ENCODE data around the gene PLPP2. TPM values are rescaled to one million over a fixed set of nuclear protein-coding genes. Genes with fewer than 3 reads are reported as not detected.

The PLPP2 gene
- polyA plus RNA-seq, 1 donor: 1.6 TPM

GRCh38 chr19:281156-281853, 9.9 kb downstream of the PLPP2 start:
- Histone ChIP-seq H3K27ac (ENCODE audit: low read length) (no peak overlapping the region), H3K36me3 (ENCODE audit: control insufficient read depth, insufficient read depth, low read length) (no peaks in the 10 kb centered on the region), H3K4me3 (ENCODE audit: low read length) (no peak overlapping the region), H3K4me1 (ENCODE audit: control insufficient read depth, insufficient read depth, low read length) (no peaks in the 10 kb centered on the region), H3K9me3 (ENCODE audit: control insufficient read depth, low read depth, low read length) (no peaks in the 10 kb centered on the region), H3K27me3 (ENCODE audit: control insufficient read depth, insufficient read depth, low read length) (peaks cover 7% of the 10 kb centered on the region)
- no CpG with 5 or more reads among the region's 16 CpGs for WGBS (ENCODE audit: insufficient coverage, low lambda C conversion rate)
- DNase-seq: no peak

- Histone ChIP-seq H3K27me3 (ENCODE audit: control insufficient read depth, insufficient read depth, low read length) (peaks cover 7% of the 10 kb centered on the region), H3K4me3 (ENCODE audit: low read length) (no peak overlapping the region), H3K4me1 (ENCODE audit: control insufficient read depth, insufficient read depth, low read length) (no peaks in the 10 kb centered on the region), H3K9me3 (ENCODE audit: control insufficient read depth, low read depth, low read length) (no peaks in the 10 kb centered on the region), H3K36me3 (ENCODE audit: control insufficient read depth, insufficient read depth, low read length) (no peaks in the 10 kb centered on the region), H3K27ac (ENCODE audit: low read length) (no peak overlapping the region)
- no CpG with 5 or more reads among the region's 12 CpGs for WGBS (ENCODE audit: insufficient coverage, low lambda C conversion rate)
- no peak for DNase-seq
Observed at GRCh38 chr19:280541-281009, 10.6 kb downstream of the PLPP2 start.

GRCh38 chr19:279656-280055, 11.5 kb downstream of the PLPP2 start:
- H3K36me3 ChIP-seq (ENCODE audit: control insufficient read depth, insufficient read depth, low read length): no peaks in the 10 kb centered on the region

GRCh38 chr19:279231-279630, 12.0 kb downstream of the PLPP2 start:
- no peak for DNase-seq
- Histone ChIP-seq H3K27ac (ENCODE audit: low read length) (no peak overlapping the region), H3K36me3 (ENCODE audit: control insufficient read depth, insufficient read depth, low read length) (no peaks in the 10 kb centered on the region), H3K4me3 (ENCODE audit: low read length) (no peak overlapping the region), H3K27me3 (ENCODE audit: control insufficient read depth, insufficient read depth, low read length) (peaks cover 7% of the 10 kb centered on the region), H3K9me3 (ENCODE audit: control insufficient read depth, low read depth, low read length) (no peaks in the 10 kb centered on the region), H3K4me1 (ENCODE audit: control insufficient read depth, insufficient read depth, low read length) (no peaks in the 10 kb centered on the region)
- WGBS (ENCODE audit: insufficient coverage, low lambda C conversion rate): no CpG with 5 or more reads among the region's 8 CpGs

More at GRCh38 chr19:279656-280055, 11.5 kb downstream of the PLPP2 start:
- H3K27me3 ChIP-seq (ENCODE audit: control insufficient read depth, insufficient read depth, low read length): peaks cover 7% of the 10 kb centered on the region
- no peak overlapping the region for H3K27ac ChIP-seq (ENCODE audit: low read length)
- H3K9me3 ChIP-seq (ENCODE audit: control insufficient read depth, low read depth, low read length): no peaks in the 10 kb centered on the region
- WGBS (ENCODE audit: insufficient coverage, low lambda C conversion rate): no CpG with 5 or more reads among the region's 10 CpGs
- no peak overlapping the region for H3K4me3 ChIP-seq (ENCODE audit: low read length)
- H3K4me1 ChIP-seq (ENCODE audit: control insufficient read depth, insufficient read depth, low read length): no peaks in the 10 kb centered on the region
- no peak for DNase-seq

GRCh38 chr19:277581-278165, 13.5 kb downstream of the PLPP2 start:
- DNase-seq: peak in 1 of 2 donors; percentile 31
- peaks cover 7% of the 10 kb centered on the region for H3K27me3 ChIP-seq (ENCODE audit: control insufficient read depth, insufficient read depth, low read length)
- no CpG with 5 or more reads among the region's 21 CpGs for WGBS (ENCODE audit: insufficient coverage, low lambda C conversion rate)
- no peaks in the 10 kb centered on the region for H3K36me3 ChIP-seq (ENCODE audit: control insufficient read depth, insufficient read depth, low read length)
- no peaks in the 10 kb centered on the region for H3K9me3 ChIP-seq (ENCODE audit: control insufficient read depth, low read depth, low read length)
- H3K27ac ChIP-seq (ENCODE audit: low read length): no peak overlapping the region
- H3K4me3 ChIP-seq (ENCODE audit: low read length): no peak overlapping the region
- no peaks in the 10 kb centered on the region for H3K4me1 ChIP-seq (ENCODE audit: control insufficient read depth, insufficient read depth, low read length)

GRCh38 chr19:277131-277530, 14.1 kb downstream of the PLPP2 start:
- Histone ChIP-seq H3K9me3 (ENCODE audit: control insufficient read depth, low read depth, low read length) (no peaks in the 10 kb centered on the region), H3K4me1 (ENCODE audit: control insufficient read depth, insufficient read depth, low read length) (no peaks in the 10 kb centered on the region), H3K27ac (ENCODE audit: low read length) (no peak overlapping the region), H3K4me3 (ENCODE audit: low read length) (no peak overlapping the region), H3K27me3 (ENCODE audit: control insufficient read depth, insufficient read depth, low read length) (peaks cover 7% of the 10 kb centered on the region), H3K36me3 (ENCODE audit: control insufficient read depth, insufficient read depth, low read length) (no peaks in the 10 kb centered on the region)
- no peak for DNase-seq
- no CpG with 5 or more reads among the region's 7 CpGs for whole genome bisulfite sequencing (ENCODE audit: insufficient coverage, low lambda C conversion rate)

- peaks cover 7% of the 10 kb centered on the region for H3K27me3 ChIP-seq (ENCODE audit: control insufficient read depth, insufficient read depth, low read length)
- DNase-seq: no peak
- 100% methylated on average over 1 of the region's 19 CpGs for WGBS (ENCODE audit: insufficient coverage, low lambda C conversion rate)
Observed at GRCh38 chr19:275958-276646, 15.1 kb downstream of the PLPP2 start.

GRCh38 chr19:275000-275399, 16.2 kb downstream of the PLPP2 start:
- DNase-seq: no peak
- Histone ChIP-seq H3K27ac (ENCODE audit: low read length) (no peak overlapping the region), H3K27me3 (ENCODE audit: control insufficient read depth, insufficient read depth, low read length) (peaks cover 7% of the 10 kb centered on the region), H3K9me3 (ENCODE audit: control insufficient read depth, low read depth, low read length) (no peaks in the 10 kb centered on the region), H3K4me1 (ENCODE audit: control insufficient read depth, insufficient read depth, low read length) (no peaks in the 10 kb centered on the region), H3K36me3 (ENCODE audit: control insufficient read depth, insufficient read depth, low read length) (no peaks in the 10 kb centered on the region), H3K4me3 (ENCODE audit: low read length) (no peak overlapping the region)
- WGBS (ENCODE audit: insufficient coverage, low lambda C conversion rate): no CpG with 5 or more reads among the region's 9 CpGs

More at GRCh38 chr19:275958-276646, 15.1 kb downstream of the PLPP2 start:
- no peak overlapping the region for H3K27ac ChIP-seq (ENCODE audit: low read length)
- H3K4me1 ChIP-seq (ENCODE audit: control insufficient read depth, insufficient read depth, low read length): no peaks in the 10 kb centered on the region
- no peaks in the 10 kb centered on the region for H3K9me3 ChIP-seq (ENCODE audit: control insufficient read depth, low read depth, low read length)
- H3K4me3 ChIP-seq (ENCODE audit: low read length): no peak overlapping the region
- no peaks in the 10 kb centered on the region for H3K36me3 ChIP-seq (ENCODE audit: control insufficient read depth, insufficient read depth, low read length)

- Histone ChIP-seq H3K27ac (ENCODE audit: low read length) (no peak overlapping the region), H3K9me3 (ENCODE audit: control insufficient read depth, low read depth, low read length) (no peaks in the 10 kb centered on the region), H3K27me3 (ENCODE audit: control insufficient read depth, insufficient read depth, low read length) (peaks cover 4% of the 10 kb centered on the region), H3K4me1 (ENCODE audit: control insufficient read depth, insufficient read depth, low read length) (no peaks in the 10 kb centered on the region), H3K36me3 (ENCODE audit: control insufficient read depth, insufficient read depth, low read length) (no peaks in the 10 kb centered on the region), H3K4me3 (ENCODE audit: low read length) (no peak overlapping the region)
- no CpG with 5 or more reads among the region's 6 CpGs for WGBS (ENCODE audit: insufficient coverage, low lambda C conversion rate)
- DNase-seq: no peak
Observed at GRCh38 chr19:273393-273792, 17.8 kb downstream of the PLPP2 start.

- H3K27ac ChIP-seq (ENCODE audit: low read length): no peak overlapping the region
- no peak for DNase-seq
- no CpG with 5 or more reads among the region's 6 CpGs for WGBS (ENCODE audit: insufficient coverage, low lambda C conversion rate)
- peaks cover 15% of the 10 kb centered on the region for H3K27me3 ChIP-seq (ENCODE audit: control insufficient read depth, insufficient read depth, low read length)
- no peaks in the 10 kb centered on the region for H3K36me3 ChIP-seq (ENCODE audit: control insufficient read depth, insufficient read depth, low read length)
- H3K9me3 ChIP-seq (ENCODE audit: control insufficient read depth, low read depth, low read length): peaks cover 4% of the 10 kb centered on the region
- H3K4me3 ChIP-seq (ENCODE audit: low read length): no peak overlapping the region
- no peaks in the 10 kb centered on the region for H3K4me1 ChIP-seq (ENCODE audit: control insufficient read depth, insufficient read depth, low read length)
Observed at GRCh38 chr19:271856-272255, 19.3 kb downstream of the PLPP2 start.

Data from large intestine (tissue), 3 donors.